Right atrium auricular region (tissue), 2 donors: ENCODE results near the gene NRIP3. TPM values are rescaled to one million over a fixed set of nuclear protein-coding genes. Genes with fewer than 3 reads are reported as not detected.

ENCODE experiments used
- DNase-seq: peaks from one replicate; pipeline ENCODE4 v3.0.0-alpha.2; 2019; ENCODE audit warnings: low spot score
- H3K27ac ChIP-seq, 2 donors: fragments of 200-600 bp; sonication (generic); 1 replicate in 1 of 2; 2 replicates in 1 of 2; pipeline ENCODE4 v1.5.1; 2016 to 2019
- H3K27me3 ChIP-seq, 2 donors: fragments of 200-600 bp; sonication (generic); one replicate each; pipeline versions ENCODE4 v1.5.1 to v1.6.0; 2017 to 2019
- H3K36me3 ChIP-seq: fragments of 200-600 bp; sonication (generic); one replicate; pipeline ENCODE4 v1.5.1; 2016
- H3K4me1 ChIP-seq, 2 donors: fragments of 200-600 bp; sonication (generic); one replicate each; pipeline versions ENCODE4 v1.5.1 to v1.6.0; 2017 to 2019
- H3K4me3 ChIP-seq, 2 donors: fragments of 200-600 bp; sonication (generic); 1 replicate in 1 of 2; 2 replicates in 1 of 2; pipeline ENCODE4 v1.5.1; 2017 to 2019; ENCODE audit warnings: mild to moderate bottlenecking in 1 of 2, moderate library complexity in 1 of 2
- H3K9me3 ChIP-seq, 2 donors: fragments of 200-600 bp; sonication (generic); one replicate each; pipeline ENCODE4 v1.5.1; 2019
- total RNA-seq, 2 donors: library from RNA; depleted of rRNA; stranded (reverse); fragments of >200 nt; gene quantifications; one replicate each; pipeline ENCODE4 v1.1.0, GENCODE V29; 2016
- TF ChIP-seq, protein P1 (sequence below), 2 donors: fragments of 200-600 bp; sonication (generic); IDR thresholded peaks; one replicate each; pipeline ENCODE4 v1.5.1; 2019; ENCODE audit warnings: antibody characterized with exemption in 2 of 2

NRIP3 gene
- total RNA-seq, 2 donors from 2014 or later = 1.4 to 2.0 TPM

DNA sequence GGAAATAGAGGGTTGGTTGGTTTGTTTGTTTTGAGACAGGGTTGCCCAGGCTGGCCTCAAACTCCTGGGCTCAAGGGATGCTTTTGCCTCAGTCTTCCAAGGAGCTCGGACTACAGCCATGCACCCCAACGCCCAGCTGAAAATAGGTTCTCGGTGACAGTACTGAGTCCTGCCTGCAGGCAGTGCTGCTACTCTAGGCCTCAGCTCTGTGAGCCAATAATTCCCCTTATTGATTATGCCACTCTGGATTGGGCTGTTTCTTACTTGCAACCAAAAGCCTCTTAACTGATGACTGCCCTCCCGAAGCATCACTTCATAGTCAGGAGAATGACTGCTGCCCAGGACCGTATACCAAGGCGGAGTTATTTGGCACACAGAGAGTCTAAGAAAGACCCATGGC is 69.9 kb downstream of the NRIP3 start:
- no peak overlapping the region for H3K4me3 ChIP-seq
- no peaks in the 10 kb centered on the region for H3K4me1 ChIP-seq
- no peak for DNase-seq
- H3K27me3 ChIP-seq = no peaks in the 10 kb centered on the region
- H3K27ac ChIP-seq = no peak overlapping the region
- H3K36me3 ChIP-seq = no peaks in the 10 kb centered on the region
- TF ChIP-seq, protein P1, sequence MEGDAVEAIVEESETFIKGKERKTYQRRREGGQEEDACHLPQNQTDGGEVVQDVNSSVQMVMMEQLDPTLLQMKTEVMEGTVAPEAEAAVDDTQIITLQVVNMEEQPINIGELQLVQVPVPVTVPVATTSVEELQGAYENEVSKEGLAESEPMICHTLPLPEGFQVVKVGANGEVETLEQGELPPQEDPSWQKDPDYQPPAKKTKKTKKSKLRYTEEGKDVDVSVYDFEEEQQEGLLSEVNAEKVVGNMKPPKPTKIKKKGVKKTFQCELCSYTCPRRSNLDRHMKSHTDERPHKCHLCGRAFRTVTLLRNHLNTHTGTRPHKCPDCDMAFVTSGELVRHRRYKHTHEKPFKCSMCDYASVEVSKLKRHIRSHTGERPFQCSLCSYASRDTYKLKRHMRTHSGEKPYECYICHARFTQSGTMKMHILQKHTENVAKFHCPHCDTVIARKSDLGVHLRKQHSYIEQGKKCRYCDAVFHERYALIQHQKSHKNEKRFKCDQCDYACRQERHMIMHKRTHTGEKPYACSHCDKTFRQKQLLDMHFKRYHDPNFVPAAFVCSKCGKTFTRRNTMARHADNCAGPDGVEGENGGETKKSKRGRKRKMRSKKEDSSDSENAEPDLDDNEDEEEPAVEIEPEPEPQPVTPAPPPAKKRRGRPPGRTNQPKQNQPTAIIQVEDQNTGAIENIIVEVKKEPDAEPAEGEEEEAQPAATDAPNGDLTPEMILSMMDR (IDR thresholded peaks at IDR 0.05) = no peak
- no peaks in the 10 kb centered on the region for H3K9me3 ChIP-seq

DNA sequence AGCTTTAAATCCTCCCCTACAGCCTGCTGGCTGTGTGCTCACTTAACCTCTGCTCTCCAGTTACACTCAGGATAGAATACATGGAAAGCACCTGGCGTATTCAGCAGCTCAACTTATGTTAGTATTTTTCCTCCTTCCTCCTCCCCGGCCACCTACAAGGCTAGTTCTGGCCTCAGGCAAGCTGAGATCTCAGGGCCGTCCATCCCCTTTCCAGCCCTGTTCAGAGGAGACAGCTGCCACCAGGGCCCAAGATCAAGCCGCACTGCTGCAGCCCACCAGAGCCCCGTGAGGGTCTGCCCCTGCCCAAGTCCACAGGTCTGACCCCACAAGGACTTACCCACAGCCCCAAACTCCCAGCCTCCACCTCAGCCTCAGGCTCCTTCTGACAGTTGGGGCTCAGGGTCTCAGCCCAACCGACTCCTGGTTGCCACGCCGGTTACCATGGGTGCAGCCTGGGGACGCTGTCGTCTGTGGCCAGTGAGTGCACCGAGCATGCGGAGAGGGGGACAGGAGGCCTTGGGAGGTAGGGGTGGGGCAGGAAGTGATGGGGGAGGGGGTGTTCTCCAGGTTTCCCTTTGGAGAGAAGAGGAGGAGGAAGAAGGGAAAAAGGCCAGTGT is 71.1 kb downstream of the NRIP3 start, which contains the start of gene C11orf16:
TSS of gene C11orf16 (minus strand) at position 384 of the 617 bp plus-strand sequence. CDS start 639 bp downstream, outside the sequence.
- no peak within 1 kb of the TSS for H3K4me3 ChIP-seq
- H3K4me1 ChIP-seq = no peaks in the 10 kb centered on the region

More for the DNA sequence above, 71.1 kb downstream of the NRIP3 start, which contains the start of gene C11orf16:
- H3K9me3 ChIP-seq = no peaks in the 10 kb centered on the region
- no peaks in the 10 kb centered on the region for H3K36me3 ChIP-seq
- TF ChIP-seq, protein P1 (IDR thresholded peaks at IDR 0.05) = no peak
- H3K27ac ChIP-seq = no peak within 1 kb of the TSS
- H3K27me3 ChIP-seq = no peaks in the 10 kb centered on the region
- DNase-seq = no peak

Other genes with a start within 250 kb of the NRIP3 start
- gene AKIP1, start 92.8 kb downstream of the NRIP3 start, total RNA-seq = 10 to 100 TPM; 31.8 to 34.7 TPM
- gene C11orf16, start 71.1 kb downstream of the NRIP3 start, total RNA-seq = not detected
- not detected for gene ASCL3, start 61.0 kb downstream of the NRIP3 start, total RNA-seq
- 10 to 100 TPM; 39.5 to 50.8 TPM for gene TMEM9B, start 39.6 kb downstream of the NRIP3 start, total RNA-seq
- gene SCUBE2, start 87.6 kb upstream of the NRIP3 start, total RNA-seq = 1 to 10 TPM in 1 of 2 donors, under 1 TPM in 1; 0.63 to 1.6 TPM